ENCODE data around the gene HDAC7. TPM values are rescaled to one million over a fixed set of nuclear protein-coding genes. Genes with fewer than 3 reads are reported as not detected.

The HDAC7 gene
- total and polyA plus RNA-seq, 2 donors (not counting 1 experiment from before 2014, with no cell fraction given), result 28.1 to 31.6 TPM

- DNase-seq (ENCODE audit: low read depth in 2 of 2), result peak in 1 of 2 donors; percentile 66
- TF ChIP-seq CTCF (conservative IDR thresholded peaks at IDR 0.05 in 1 of 2, IDR thresholded peaks at IDR 0.05 in 1 of 2; ENCODE audit: low read depth in 1 of 2, low read length in 2 of 2) (no peak), EZH2 (IDR thresholded peaks at IDR 0.05; ENCODE audit: low read length, missing control alignments) (no peak)
- no peaks in the 10 kb centered on the region for H3K9me3 ChIP-seq (ENCODE audit: control insufficient read depth, insufficient read depth, low read depth, low read length)
Measured at GRCh38 chr12:47841501-47841900, 21.8 kb upstream of the HDAC7 start.

GRCh38 chr12:47840571-47840970, 20.9 kb upstream of the HDAC7 start:
- no peaks in the 10 kb centered on the region for H4K20me1 ChIP-seq (ENCODE audit: control insufficient read depth, extremely low read depth, insufficient read depth, low read length)
- H3K4me2 ChIP-seq (ENCODE audit: extremely low read depth, insufficient read depth, low read length), result no peak overlapping the region
- H3K36me3 ChIP-seq (ENCODE audit: control insufficient read depth, insufficient read depth, low read length), result peaks cover 6% of the 10 kb centered on the region
- no peak overlapping the region for H3K9ac ChIP-seq (ENCODE audit: insufficient read depth, low read length)
- H2AFZ ChIP-seq (ENCODE audit: low read length), result no peak overlapping the region
- H3K79me2 ChIP-seq (ENCODE audit: control insufficient read depth, insufficient read depth, low read length), result no peaks in the 10 kb centered on the region
- no peak overlapping the region for H3K27ac ChIP-seq (ENCODE audit: insufficient read depth, low read length)
- H3K27me3 ChIP-seq (ENCODE audit: control insufficient read depth, insufficient read depth, low read length), result no peaks in the 10 kb centered on the region
- DNase-seq (ENCODE audit: low read depth in 2 of 2), result no peak
- TF ChIP-seq EZH2 (IDR thresholded peaks at IDR 0.05; ENCODE audit: low read length, missing control alignments), result no peak
- TF ChIP-seq CTCF (conservative IDR thresholded peaks at IDR 0.05 in 1 of 2, IDR thresholded peaks at IDR 0.05 in 1 of 2; ENCODE audit: low read depth in 1 of 2, low read length in 2 of 2), result no peak
- H3K9me3 ChIP-seq (ENCODE audit: control insufficient read depth, insufficient read depth, low read depth, low read length), result no peaks in the 10 kb centered on the region
- H3K4me1 ChIP-seq (ENCODE audit: control insufficient read depth, extremely low read depth, insufficient read depth, low read length), result peaks cover 2% of the 10 kb centered on the region
- H3K4me3 ChIP-seq (replicated peaks in 1 of 4; ENCODE audit: control extremely low read depth in 1 of 4, insufficient read depth in 1 of 4, low read depth in 3 of 4, low read length in 4 of 4), result no peak overlapping the region

More at GRCh38 chr12:47841501-47841900, 21.8 kb upstream of the HDAC7 start:
- peaks cover 2% of the 10 kb centered on the region for H3K4me1 ChIP-seq (ENCODE audit: control insufficient read depth, extremely low read depth, insufficient read depth, low read length)
- H3K79me2 ChIP-seq (ENCODE audit: control insufficient read depth, insufficient read depth, low read length), result no peaks in the 10 kb centered on the region
- no peaks in the 10 kb centered on the region for H4K20me1 ChIP-seq (ENCODE audit: control insufficient read depth, extremely low read depth, insufficient read depth, low read length)
- H3K36me3 ChIP-seq (ENCODE audit: control insufficient read depth, insufficient read depth, low read length), result peaks cover 12% of the 10 kb centered on the region
- H3K4me2 ChIP-seq (ENCODE audit: extremely low read depth, insufficient read depth, low read length), result no peak overlapping the region
- H3K27ac ChIP-seq (ENCODE audit: insufficient read depth, low read length), result no peak overlapping the region
- no peak overlapping the region for H3K9ac ChIP-seq (ENCODE audit: insufficient read depth, low read length)
- no peaks in the 10 kb centered on the region for H3K27me3 ChIP-seq (ENCODE audit: control insufficient read depth, insufficient read depth, low read length)
- no peak overlapping the region for H3K4me3 ChIP-seq (replicated peaks in 1 of 4; ENCODE audit: control extremely low read depth in 1 of 4, insufficient read depth in 1 of 4, low read depth in 3 of 4, low read length in 4 of 4)
- no peak overlapping the region for H2AFZ ChIP-seq (ENCODE audit: low read length)

- H2AFZ ChIP-seq (ENCODE audit: low read length), result no peak overlapping the region
- H3K9me3 ChIP-seq (ENCODE audit: control insufficient read depth, insufficient read depth, low read depth, low read length), result no peaks in the 10 kb centered on the region
- no peak overlapping the region for H3K9ac ChIP-seq (ENCODE audit: insufficient read depth, low read length)
- no peak overlapping the region for H3K4me2 ChIP-seq (ENCODE audit: extremely low read depth, insufficient read depth, low read length)
- no peaks in the 10 kb centered on the region for H3K79me2 ChIP-seq (ENCODE audit: control insufficient read depth, insufficient read depth, low read length)
- no peak for TF ChIP-seq EZH2 (IDR thresholded peaks at IDR 0.05; ENCODE audit: low read length, missing control alignments)
- no peak for TF ChIP-seq CTCF (conservative IDR thresholded peaks at IDR 0.05 in 1 of 2, IDR thresholded peaks at IDR 0.05 in 1 of 2; ENCODE audit: low read depth in 1 of 2, low read length in 2 of 2)
- no peaks in the 10 kb centered on the region for H3K36me3 ChIP-seq (ENCODE audit: control insufficient read depth, insufficient read depth, low read length)
- DNase-seq (ENCODE audit: low read depth in 2 of 2), result no peak
- H3K4me3 ChIP-seq (replicated peaks in 1 of 4; ENCODE audit: control extremely low read depth in 1 of 4, insufficient read depth in 1 of 4, low read depth in 3 of 4, low read length in 4 of 4), result no peak overlapping the region
- peaks cover 2% of the 10 kb centered on the region for H3K4me1 ChIP-seq (ENCODE audit: control insufficient read depth, extremely low read depth, insufficient read depth, low read length)
- no peak overlapping the region for H3K27ac ChIP-seq (ENCODE audit: insufficient read depth, low read length)
- H3K27me3 ChIP-seq (ENCODE audit: control insufficient read depth, insufficient read depth, low read length), result no peaks in the 10 kb centered on the region
- no peaks in the 10 kb centered on the region for H4K20me1 ChIP-seq (ENCODE audit: control insufficient read depth, extremely low read depth, insufficient read depth, low read length)
Measured at GRCh38 chr12:47839214-47839876, 19.6 kb upstream of the HDAC7 start.
